ENCODE measurements around the gene LCMT1.

- TF ChIP-seq, protein P1, sequence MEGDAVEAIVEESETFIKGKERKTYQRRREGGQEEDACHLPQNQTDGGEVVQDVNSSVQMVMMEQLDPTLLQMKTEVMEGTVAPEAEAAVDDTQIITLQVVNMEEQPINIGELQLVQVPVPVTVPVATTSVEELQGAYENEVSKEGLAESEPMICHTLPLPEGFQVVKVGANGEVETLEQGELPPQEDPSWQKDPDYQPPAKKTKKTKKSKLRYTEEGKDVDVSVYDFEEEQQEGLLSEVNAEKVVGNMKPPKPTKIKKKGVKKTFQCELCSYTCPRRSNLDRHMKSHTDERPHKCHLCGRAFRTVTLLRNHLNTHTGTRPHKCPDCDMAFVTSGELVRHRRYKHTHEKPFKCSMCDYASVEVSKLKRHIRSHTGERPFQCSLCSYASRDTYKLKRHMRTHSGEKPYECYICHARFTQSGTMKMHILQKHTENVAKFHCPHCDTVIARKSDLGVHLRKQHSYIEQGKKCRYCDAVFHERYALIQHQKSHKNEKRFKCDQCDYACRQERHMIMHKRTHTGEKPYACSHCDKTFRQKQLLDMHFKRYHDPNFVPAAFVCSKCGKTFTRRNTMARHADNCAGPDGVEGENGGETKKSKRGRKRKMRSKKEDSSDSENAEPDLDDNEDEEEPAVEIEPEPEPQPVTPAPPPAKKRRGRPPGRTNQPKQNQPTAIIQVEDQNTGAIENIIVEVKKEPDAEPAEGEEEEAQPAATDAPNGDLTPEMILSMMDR (conservative IDR thresholded peaks at IDR 0.05 in 1 of 2, IDR thresholded peaks at IDR 0.05 in 1 of 2; ENCODE audit: extremely low read depth in 1 of 2, insufficient read depth in 1 of 2, low read depth in 1 of 2, low read length in 2 of 2) = no peak
- TF ChIP-seq EZH2 (IDR thresholded peaks at IDR 0.05; ENCODE audit: borderline replicate concordance, low read length) = no peak
These were observed 22.7 kb downstream of the LCMT1 start for GRCh38 chr16:25134166-25134700.
